HepG2 (cell line): ENCODE measurements around the gene RGS19. TPM values are rescaled to one million over a fixed set of nuclear protein-coding genes. Genes with fewer than 3 reads are reported as not detected.

Experiments
- BCL6 ChIP-seq: IDR thresholded peaks from 2 replicates; pipeline ENCODE4 v1.6.1; 2016; ENCODE audit warnings: missing genetic modification reagents, missing compliant biosample characterization
- ELF1 ChIP-seq: sonication (generic); formaldehyde crosslinking; IDR thresholded peaks from 2 replicates; pipeline ENCODE4 v1.4.0; 2020; ENCODE audit warnings: missing genetic modification reagents
- ETV6 ChIP-seq: sonication (generic); formaldehyde crosslinking; conservative IDR thresholded peaks from 2 replicates; pipeline ENCODE4 v1.4.0; 2020; ENCODE audit warnings: missing genetic modification reagents
- GFI1 ChIP-seq: sonication (generic); formaldehyde crosslinking; IDR thresholded peaks from 2 replicates; pipeline ENCODE4 v1.5.0; 2020; ENCODE audit warnings: missing genetic modification reagents, mild to moderate bottlenecking, borderline replicate concordance
- KLF6 ChIP-seq: IDR thresholded peaks from 2 replicates; pipeline ENCODE4 v1.8.0; 2016; ENCODE audit warnings: missing biosample characterization, missing genetic modification reagents
- NFYC ChIP-seq: IDR thresholded peaks from 2 replicates; pipeline ENCODE4 v1.6.1; 2016; ENCODE audit warnings: missing genetic modification reagents, missing compliant biosample characterization
- PTBP1 ChIP-seq: fragments of 200-400 bp; formaldehyde crosslinking; IDR thresholded peaks from 2 replicates; pipeline ENCODE4 v1.6.1; 2018; ENCODE audit warnings: low read length, low read depth; ENCODE audit not compliant: poor library complexity, severe bottlenecking
- SIN3B ChIP-seq: fragments of 150-350 bp; IDR thresholded peaks from 2 replicates; pipeline ENCODE4 v1.6.1; 2014; ENCODE audit warnings: low read length
- ZNF367 ChIP-seq: sonication (generic); formaldehyde crosslinking; IDR thresholded peaks from 2 replicates; pipeline ENCODE4 v1.4.0; 2020; ENCODE audit warnings: missing genetic modification reagents, borderline replicate concordance
- ZNF558 ChIP-seq: sonication (generic); formaldehyde crosslinking; IDR thresholded peaks from 2 replicates; pipeline ENCODE4 v1.9.0; 2022; ENCODE audit warnings: mild to moderate bottlenecking, missing genetic modification reagents, borderline replicate concordance
- ZNF563 ChIP-seq: sonication (generic); formaldehyde crosslinking; IDR thresholded peaks from 2 replicates; pipeline ENCODE4 v1.8.0; 2022; ENCODE audit warnings: mild to moderate bottlenecking, moderate library complexity, missing genetic modification reagents
- ZNF616 ChIP-seq: sonication (generic); formaldehyde crosslinking; IDR thresholded peaks from 2 replicates; pipeline ENCODE4 v1.5.0; 2020; ENCODE audit warnings: low read depth, mild to moderate bottlenecking, missing genetic modification reagents
- polyA plus RNA-seq, 8 experiments: library from polyadenylated mRNA; depleted of rRNA in 3 of 8; stranded (reverse) in 7 of 8; unstranded in 1 of 8; fragments of >200 nt; fragmentation: Illumina TruSeq in 4 of 8; extraction: Trizol in 4 of 8; gene quantifications; 2 replicates each; pipeline versions ENCODE4 v1.2.1 to v1.2.3, GENCODE V29; 2011 to 2016; ENCODE audit warnings: low read depth in 4 of 8, missing spikeins in 1 of 8, mixed read lengths in 1 of 8; ENCODE audit not compliant: insufficient read depth in 1 of 8
- total RNA-seq, 5 experiments: library from RNA; depleted of rRNA; stranded (reverse); fragments of >200 nt; fragmentation: Illumina TruSeq; extraction: Trizol; gene quantifications; 2 replicates each; pipeline ENCODE4 v1.2.3, GENCODE V29; 2016; ENCODE audit warnings: low read depth in 1 of 5
- TF ChIP-seq, protein P1 (sequence below): sonication (generic); formaldehyde crosslinking; IDR thresholded peaks from 2 replicates; pipeline ENCODE4 v1.4.0; 2020; ENCODE audit warnings: mild to moderate bottlenecking, missing genetic modification reagents
- TF ChIP-seq, protein P2 (sequence below): sonication (generic); formaldehyde crosslinking; IDR thresholded peaks from 2 replicates; pipeline ENCODE4 v1.4.0; 2020; ENCODE audit warnings: missing genetic modification reagents
- TF ChIP-seq, protein P3 (sequence below): sonication (generic); formaldehyde crosslinking; IDR thresholded peaks from 2 replicates; pipeline ENCODE4 v1.4.0; 2020; ENCODE audit warnings: missing genetic modification reagents
- TF ChIP-seq, protein P4 (sequence below): sonication (generic); formaldehyde crosslinking; IDR thresholded peaks from 2 replicates; pipeline ENCODE4 v1.5.1; 2020; ENCODE audit warnings: mild to moderate bottlenecking, missing genetic modification reagents
- TF ChIP-seq, protein P5 (sequence below): sonication (generic); formaldehyde crosslinking; IDR thresholded peaks from 2 replicates; pipeline ENCODE4 v1.4.0; 2020; ENCODE audit warnings: mild to moderate bottlenecking, missing genetic modification reagents

RGS19 gene
- total and polyA plus RNA-seq, 2 of the 13 experiments (the other 11 are each of a cell fraction or from before 2014, with no cell fraction given): 10.7 to 11.9 TPM

DNA sequence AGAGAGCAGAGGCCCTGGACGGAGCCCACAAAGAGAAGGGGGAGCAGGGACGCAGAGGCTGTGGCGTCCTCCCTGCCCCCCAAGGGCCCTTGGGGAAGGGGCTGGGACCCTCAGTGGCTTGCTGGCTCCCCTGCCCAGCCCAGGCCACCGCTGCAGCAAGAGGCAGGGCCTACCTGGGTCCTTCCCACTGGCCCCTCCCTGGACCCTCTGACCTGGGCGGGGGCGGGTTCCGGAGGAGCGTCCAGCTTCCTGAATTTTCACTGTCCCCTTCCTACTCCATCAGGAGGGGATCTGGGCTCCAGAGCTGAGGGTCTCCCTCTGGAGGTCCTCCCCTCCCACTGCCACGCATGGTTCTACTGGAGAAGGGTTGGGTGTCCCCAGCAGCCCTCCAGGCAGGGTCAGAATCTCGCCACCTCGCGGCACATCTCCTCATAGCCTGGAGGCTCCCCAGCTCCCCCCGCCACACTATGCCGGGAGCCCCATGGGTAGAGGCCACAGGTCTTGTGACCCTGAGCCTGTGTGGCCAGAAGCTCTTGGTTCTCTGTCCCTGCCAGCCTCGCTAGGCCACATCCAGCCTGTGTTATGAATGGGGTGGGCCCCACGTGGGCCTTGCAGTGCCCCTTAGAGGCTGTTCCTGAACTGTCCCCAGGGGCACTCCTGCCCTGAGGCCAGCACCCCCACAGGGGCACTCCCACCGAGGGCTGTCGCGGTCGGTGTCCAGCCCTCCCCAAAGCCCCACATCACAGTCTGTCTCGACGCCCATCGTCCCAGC is 28.9 kb downstream of the RGS19 start (continued):
- TF ChIP-seq PTBP1 (no peak), ZNF367 (CRISPR knock-in tag) (peak; percentile 65; the same call in 1 of the 2 replicates), ETV6 (0 out of 2 replicates have a peak, but pooled peaks have one; percentile 24), KLF6 (CRISPR knock-in tag) (peak; percentile 26; the same call in 1 of the 2 replicates), ZNF558 (CRISPR knock-in tag) (no peak), BCL6 (CRISPR knock-in tag) (no peak), ZNF563 (CRISPR knock-in tag) (no peak), GFI1 (CRISPR knock-in tag) (no peak; the same call in 1 of the 2 replicates), ZNF616 (peak; percentile 85), NFYC (CRISPR knock-in tag) (peak; percentile 42), ELF1 (CRISPR knock-in tag) (peak; percentile 62), SIN3B (no peak)
- TF ChIP-seq, protein P1, sequence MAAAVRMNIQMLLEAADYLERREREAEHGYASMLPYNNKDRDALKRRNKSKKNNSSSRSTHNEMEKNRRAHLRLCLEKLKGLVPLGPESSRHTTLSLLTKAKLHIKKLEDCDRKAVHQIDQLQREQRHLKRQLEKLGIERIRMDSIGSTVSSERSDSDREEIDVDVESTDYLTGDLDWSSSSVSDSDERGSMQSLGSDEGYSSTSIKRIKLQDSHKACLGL (CRISPR knock-in tag): peak; percentile 12; the same call in 1 of the 2 replicates
- TF ChIP-seq, protein P2, sequence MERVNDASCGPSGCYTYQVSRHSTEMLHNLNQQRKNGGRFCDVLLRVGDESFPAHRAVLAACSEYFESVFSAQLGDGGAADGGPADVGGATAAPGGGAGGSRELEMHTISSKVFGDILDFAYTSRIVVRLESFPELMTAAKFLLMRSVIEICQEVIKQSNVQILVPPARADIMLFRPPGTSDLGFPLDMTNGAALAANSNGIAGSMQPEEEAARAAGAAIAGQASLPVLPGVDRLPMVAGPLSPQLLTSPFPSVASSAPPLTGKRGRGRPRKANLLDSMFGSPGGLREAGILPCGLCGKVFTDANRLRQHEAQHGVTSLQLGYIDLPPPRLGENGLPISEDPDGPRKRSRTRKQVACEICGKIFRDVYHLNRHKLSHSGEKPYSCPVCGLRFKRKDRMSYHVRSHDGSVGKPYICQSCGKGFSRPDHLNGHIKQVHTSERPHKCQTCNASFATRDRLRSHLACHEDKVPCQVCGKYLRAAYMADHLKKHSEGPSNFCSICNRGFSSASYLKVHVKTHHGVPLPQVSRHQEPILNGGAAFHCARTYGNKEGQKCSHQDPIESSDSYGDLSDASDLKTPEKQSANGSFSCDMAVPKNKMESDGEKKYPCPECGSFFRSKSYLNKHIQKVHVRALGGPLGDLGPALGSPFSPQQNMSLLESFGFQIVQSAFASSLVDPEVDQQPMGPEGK (CRISPR knock-in tag): peak; percentile 98
- TF ChIP-seq, protein P3, sequence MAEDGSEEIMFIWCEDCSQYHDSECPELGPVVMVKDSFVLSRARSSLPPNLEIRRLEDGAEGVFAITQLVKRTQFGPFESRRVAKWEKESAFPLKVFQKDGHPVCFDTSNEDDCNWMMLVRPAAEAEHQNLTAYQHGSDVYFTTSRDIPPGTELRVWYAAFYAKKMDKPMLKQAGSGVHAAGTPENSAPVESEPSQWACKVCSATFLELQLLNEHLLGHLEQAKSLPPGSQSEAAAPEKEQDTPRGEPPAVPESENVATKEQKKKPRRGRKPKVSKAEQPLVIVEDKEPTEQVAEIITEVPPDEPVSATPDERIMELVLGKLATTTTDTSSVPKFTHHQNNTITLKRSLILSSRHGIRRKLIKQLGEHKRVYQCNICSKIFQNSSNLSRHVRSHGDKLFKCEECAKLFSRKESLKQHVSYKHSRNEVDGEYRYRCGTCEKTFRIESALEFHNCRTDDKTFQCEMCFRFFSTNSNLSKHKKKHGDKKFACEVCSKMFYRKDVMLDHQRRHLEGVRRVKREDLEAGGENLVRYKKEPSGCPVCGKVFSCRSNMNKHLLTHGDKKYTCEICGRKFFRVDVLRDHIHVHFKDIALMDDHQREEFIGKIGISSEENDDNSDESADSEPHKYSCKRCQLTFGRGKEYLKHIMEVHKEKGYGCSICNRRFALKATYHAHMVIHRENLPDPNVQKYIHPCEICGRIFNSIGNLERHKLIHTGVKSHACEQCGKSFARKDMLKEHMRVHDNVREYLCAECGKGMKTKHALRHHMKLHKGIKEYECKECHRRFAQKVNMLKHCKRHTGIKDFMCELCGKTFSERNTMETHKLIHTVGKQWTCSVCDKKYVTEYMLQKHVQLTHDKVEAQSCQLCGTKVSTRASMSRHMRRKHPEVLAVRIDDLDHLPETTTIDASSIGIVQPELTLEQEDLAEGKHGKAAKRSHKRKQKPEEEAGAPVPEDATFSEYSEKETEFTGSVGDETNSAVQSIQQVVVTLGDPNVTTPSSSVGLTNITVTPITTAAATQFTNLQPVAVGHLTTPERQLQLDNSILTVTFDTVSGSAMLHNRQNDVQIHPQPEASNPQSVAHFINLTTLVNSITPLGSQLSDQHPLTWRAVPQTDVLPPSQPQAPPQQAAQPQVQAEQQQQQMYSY (CRISPR knock-in tag): no peak
- TF ChIP-seq, protein P4, sequence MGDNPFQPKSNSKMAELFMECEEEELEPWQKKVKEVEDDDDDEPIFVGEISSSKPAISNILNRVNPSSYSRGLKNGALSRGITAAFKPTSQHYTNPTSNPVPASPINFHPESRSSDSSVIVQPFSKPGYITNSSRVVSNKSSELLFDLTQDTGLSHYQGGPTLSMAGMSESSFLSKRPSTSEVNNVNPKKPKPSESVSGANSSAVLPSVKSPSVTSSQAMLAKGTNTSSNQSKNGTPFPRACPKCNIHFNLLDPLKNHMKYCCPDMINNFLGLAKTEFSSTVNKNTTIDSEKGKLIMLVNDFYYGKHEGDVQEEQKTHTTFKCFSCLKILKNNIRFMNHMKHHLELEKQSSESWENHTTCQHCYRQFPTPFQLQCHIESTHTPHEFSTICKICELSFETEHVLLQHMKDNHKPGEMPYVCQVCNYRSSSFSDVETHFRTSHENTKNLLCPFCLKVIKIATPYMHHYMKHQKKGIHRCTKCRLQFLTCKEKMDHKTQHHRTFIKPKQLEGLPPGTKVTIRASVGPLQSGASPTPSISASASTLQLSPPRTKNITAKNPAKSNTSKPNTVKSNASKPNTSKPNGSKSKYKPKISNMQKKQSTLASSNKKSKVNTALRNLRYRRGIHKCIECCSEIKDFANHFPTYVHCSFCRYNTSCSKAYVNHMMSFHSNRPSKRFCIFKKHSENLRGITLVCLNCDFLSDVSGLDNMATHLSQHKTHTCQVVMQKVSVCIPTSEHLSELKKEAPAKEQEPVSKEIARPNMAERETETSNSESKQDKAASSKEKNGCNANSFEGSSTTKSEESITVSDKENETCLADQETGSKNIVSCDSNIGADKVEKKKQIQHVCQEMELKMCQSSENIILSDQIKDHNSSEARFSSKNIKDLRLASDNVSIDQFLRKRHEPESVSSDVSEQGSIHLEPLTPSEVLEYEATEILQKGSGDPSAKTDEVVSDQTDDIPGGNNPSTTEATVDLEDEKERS (CRISPR knock-in tag): no peak
- TF ChIP-seq, protein P5, sequence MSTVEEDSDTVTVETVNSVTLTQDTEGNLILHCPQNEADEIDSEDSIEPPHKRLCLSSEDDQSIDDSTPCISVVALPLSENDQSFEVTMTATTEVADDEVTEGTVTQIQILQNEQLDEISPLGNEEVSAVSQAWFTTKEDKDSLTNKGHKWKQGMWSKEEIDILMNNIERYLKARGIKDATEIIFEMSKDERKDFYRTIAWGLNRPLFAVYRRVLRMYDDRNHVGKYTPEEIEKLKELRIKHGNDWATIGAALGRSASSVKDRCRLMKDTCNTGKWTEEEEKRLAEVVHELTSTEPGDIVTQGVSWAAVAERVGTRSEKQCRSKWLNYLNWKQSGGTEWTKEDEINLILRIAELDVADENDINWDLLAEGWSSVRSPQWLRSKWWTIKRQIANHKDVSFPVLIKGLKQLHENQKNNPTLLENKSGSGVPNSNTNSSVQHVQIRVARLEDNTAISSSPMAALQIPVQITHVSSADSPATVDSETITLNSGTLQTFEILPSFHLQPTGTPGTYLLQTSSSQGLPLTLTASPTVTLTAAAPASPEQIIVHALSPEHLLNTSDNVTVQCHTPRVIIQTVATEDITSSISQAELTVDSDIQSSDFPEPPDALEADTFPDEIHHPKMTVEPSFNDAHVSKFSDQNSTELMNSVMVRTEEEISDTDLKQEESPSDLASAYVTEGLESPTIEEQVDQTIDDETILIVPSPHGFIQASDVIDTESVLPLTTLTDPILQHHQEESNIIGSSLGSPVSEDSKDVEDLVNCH (CRISPR knock-in tag): no peak
